AG20443 (cell line): ENCODE results near the gene AKAP6.
"Not testable (repeated sequence)": the region's sequence is repeated elsewhere in the genome, so short reads cannot be mapped to it uniquely, and the experiment has no call there.

Experiments used
- DNase-seq: peaks from one replicate; pipeline ENCODE4 v3.0.0; 2012; ENCODE audit warnings: low spot score, mixed read lengths

Gene AKAP6

DNA sequence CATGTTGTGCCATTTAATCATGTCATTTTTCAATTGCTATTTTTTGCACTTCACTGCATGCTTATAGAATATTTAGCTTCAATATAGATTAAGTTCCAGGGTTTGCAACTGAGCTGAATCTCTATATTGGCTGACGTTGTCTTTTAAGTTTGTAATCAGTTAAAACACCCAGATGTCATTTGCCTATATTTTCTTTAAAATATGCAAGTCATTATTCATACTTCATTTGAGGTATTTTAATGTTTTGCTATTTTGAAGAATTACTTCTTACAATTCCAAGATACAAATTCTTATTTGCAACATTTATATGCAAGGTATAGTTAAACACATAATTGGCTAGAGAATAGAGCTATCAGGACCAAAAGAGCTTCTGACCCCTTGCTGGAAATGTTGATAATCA is 434.6 kb downstream of the AKAP6 start:
- DNase-seq: no peak

DNA sequence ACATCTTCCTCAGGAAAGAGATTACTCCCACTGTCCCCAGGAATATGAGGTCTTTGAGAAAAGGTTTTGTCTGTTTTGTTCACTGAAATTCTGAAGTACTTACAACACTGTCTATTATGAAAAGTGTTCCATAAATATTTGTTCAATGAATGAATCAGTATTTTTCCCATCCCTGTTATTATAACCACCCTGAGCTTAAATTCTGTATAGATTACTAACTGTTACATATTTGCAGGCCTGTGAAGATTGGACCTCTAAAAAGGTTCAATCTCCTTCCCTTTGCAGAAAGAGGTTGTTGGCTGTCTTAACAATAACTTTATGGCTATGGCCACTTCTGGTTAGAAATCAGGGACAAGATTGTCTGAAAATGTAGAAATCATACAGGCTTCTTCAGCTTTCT is 435.0 kb downstream of the AKAP6 start:
- no peak for DNase-seq

DNA sequence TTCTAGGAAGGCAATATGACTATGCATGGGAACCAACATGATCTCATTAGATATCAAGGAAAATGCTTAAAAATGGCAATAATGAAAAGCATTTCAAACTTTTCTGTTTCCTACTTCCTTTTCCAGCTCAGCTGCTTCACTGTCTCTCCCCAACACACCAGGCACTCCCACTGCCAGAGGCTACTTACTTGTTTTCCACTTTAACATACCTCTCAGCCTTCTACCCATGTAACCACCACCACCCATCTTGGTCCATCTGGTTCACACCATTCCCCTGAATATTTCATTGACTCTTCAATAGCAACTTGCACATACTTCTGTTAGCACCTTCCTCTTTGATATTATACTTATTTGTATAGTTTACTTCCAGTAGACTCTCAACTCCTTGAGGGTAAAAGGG is 441.3 kb downstream of the AKAP6 start:
- no peak for DNase-seq

DNA sequence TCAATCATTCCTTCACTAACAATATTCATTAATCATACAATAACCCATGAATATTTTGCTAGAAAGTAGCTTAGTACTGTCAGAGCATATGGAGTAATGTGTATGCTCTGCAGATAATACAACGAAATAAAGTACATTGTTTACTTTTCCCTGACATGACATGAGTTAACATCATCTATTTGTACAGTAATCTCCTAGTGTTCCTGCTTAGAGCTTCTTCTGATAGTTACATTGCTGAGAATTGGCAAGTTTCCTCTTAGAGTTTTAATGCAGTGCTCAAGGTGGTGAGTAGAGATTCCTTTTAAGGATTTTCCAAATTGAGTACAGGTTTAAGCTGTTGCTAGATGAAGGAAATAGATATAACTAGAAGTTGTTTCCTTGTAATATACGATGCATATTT is 445.1 kb downstream of the AKAP6 start:
- DNase-seq: no peak

DNA sequence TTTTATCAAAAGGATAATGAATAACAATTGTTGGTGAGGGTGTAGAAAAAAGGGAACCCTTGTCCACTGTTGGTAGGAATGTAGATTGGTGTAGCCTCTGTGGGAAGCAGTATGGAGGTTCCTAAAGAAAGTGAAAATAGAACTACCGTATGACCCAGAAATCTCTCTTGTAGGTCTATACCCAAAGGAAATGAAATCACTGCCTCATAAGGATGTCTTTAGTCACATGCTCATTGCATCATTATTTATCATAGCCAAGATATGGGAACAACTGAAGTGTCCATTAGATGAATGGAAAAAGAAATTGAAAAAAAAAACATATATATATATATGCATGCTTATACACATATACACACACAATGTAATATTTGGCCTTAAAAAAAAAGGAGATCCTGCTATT is 450.7 kb downstream of the AKAP6 start:
- no peak for DNase-seq

DNA sequence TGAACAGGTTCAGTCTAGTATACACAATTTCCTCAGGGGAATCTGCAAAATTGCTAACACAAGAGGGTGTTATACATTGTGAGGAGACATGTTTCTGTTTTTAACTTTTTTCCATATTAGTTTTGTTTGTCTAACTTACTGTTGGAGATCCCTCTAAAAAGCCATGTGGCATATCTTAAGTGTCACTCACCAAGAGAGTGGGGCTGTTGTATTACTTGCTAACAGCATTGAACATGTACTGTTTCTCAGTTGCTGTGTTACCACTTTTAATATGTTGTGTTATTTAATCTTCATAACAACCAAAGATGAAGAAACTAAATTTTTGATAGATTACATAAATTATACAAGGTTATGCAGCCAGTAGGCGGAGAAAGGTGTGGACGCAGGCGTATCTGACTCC is 455.3 kb downstream of the AKAP6 start:
- DNase-seq: no peak

DNA sequence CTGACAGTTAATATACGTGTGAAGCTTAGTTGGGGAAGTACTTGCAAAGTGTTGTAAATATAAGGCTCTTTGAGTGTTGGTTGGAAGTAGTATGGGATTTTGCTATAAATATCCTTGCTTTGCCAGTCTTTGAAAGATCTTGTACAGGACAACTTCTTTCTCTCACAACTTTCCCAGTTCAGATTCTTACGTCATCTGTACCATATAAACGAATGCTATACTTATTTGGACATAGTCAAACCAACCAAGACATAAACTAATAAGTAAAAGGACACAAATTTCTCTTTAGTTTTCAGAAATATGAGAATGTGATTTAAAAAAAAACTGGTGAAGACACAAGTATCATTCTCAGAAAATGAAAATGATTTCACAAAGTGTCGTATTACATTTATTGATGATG is 456.5 kb downstream of the AKAP6 start:
- no peak for DNase-seq

DNA sequence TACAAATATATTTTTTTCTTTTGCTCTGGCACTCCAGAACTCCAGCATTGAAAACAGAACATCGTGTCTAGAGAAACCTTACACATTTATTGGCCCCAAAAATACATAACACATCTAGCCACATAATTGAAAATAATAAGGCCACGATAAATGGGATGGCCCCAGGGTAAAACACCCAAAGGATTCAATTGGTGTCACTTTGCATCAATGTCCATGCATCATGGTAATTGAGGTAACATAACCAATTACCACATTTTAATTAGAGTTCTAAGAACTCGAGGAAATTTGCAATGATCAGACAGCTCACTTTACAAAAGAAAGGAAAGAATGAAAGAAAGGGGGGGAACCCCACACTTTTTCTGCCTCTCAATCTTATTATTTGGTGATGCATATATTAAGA is 457.8 kb downstream of the AKAP6 start:
- no peak for DNase-seq

DNA sequence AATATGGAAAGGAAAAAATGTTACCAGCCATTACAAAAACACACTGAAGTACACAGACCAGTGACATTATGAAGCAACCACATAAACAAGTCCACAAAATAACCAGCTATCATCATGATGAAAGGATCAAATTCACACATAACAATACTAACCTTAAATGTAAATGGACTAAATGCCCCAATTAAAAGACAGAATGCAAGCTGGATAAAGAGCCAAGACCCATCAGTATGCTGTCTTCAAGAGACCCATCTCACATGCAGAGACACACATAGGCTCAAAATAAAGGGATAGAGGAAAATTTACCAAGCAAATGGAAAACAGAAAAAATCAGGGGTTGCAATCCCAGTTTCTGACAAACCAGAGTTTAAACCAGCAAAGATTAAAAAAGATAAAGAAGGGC is 463.9 kb downstream of the AKAP6 start:
- DNase-seq: not testable (repeated sequence)

DNA sequence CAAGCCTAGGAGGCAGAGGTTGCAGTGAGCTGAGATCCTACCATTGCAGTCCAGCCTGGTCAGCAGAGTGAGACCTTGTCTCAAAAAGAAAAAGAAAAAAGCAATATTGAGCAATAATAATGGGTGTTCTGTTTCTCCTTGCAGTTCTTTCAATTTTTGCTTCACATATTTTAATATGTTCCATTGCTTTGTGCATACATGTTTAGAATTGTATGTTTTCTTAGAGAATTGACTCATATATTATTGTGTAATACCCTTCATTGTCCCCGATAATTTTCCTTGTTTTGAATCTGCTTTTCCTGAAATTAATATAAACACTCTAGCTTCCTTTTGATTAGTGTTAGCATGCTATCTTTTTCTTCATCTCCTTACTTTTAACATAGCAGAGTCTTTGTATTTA is 471.2 kb downstream of the AKAP6 start:
- DNase-seq: no peak

DNA sequence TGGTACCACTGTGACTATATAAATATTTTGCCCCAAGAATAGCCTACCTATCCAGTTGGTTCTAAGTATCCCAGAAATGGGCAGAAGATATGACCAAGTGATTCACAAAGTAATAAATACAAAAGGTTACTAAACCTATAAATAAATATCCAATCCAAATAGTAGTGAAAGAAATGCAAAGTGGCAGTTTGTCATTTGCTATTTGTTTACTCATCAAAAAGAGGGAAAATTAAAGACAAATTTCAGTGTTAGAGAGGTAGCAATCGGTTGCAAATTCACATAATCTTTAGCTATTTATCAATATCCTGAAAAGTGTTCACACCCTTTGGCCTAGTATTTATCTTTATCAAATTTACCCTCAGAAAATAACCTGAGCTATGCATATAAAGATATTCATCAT is 473.2 kb downstream of the AKAP6 start:
- DNase-seq: no peak

DNA sequence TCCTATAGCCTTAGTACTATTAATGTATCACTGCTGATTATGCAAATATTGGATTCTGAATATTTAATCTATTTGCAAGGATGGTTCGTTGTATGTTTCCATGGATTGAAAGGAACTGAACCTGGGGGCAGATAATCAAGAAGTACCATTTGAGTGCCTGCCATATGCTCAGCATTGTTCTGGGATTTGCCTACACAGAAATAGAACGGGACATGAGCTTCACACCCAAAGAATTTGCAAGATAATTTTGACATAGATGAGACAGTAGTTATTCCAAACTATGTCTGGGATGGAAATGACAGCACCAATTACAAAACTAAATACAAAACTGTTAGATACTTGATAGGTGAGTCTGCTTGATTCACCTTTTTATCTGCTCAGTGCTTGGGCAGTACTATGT is 476.9 kb downstream of the AKAP6 start:
- DNase-seq: no peak

DNA sequence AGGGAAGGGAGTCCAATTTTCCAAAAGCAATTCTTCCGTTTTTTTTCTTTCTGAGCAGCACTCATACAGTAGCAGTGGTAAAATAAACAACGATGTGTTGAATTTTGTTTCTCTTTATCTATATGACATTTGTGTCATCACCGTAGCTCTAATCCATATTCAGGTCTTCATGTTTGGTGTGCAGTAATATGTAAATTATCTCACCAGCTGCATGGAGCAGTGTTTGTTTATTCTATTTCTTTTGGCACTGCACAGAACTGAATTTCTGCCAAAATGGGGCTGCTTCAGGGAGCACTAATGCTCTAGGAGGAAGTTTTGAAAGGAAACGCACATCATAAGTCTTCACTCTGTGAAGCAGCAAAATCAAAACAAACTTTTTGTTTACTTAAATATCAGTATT is 479.5 kb downstream of the AKAP6 start:
- peak; percentile 30 for DNase-seq

DNA sequence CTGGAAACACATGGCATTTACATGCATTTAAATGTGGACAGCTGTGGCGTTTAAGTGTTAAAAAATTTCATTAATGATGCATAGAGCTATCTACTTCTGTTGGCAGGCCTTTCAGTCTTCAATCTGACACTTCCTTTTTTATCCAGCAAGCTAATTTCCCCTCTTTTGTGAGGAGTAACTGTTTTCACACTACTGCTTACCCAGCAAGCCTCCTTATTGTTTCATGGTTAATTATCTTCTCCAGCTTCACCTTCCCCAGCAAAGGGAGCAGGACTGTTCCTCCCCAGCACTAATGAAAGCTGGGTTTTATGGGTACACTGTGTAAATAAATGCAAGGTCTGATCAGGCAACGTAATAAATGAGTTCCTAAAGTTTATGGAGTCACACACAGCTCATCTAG is 480.2 kb downstream of the AKAP6 start:
- DNase-seq: no peak

DNA sequence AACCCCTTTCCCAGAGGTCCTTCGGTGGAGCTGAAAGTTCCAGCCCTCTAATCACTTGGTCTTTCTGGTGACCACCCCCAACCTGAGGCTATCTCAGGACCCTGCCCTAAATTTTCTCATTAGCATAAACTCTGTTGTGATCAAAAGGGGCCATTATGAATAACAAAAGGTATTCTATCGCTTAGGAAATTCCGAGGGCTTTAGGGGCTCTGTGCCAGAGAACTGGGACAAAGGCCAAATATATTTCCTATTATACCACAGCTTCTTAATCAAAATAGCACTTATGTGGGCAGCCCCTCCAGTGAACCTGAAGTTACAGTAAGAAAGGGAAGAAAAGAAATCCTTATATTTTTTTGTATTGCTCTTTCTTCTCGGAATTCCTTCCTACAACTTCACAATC is 484.3 kb downstream of the AKAP6 start:
- DNase-seq: no peak

DNA sequence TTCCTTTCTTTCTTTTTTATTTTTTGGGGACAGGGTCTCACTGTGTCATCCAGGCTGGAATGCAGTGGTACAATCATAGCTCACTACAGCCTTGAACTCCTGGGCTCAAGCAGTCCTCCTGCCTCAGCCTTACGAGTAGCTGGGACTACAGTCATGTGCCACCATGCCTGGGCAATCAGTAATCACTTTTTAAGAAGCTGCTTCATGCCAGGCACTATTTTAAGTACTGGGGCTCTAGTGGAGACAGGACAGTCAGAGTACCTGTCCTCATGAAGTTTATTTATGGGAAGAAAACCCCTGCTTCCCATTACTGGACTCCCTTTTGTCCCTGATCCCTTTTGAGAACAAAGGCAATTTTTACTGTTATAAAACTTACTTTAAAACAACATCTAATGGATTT is 485.6 kb downstream of the AKAP6 start:
- DNase-seq: no peak

DNA sequence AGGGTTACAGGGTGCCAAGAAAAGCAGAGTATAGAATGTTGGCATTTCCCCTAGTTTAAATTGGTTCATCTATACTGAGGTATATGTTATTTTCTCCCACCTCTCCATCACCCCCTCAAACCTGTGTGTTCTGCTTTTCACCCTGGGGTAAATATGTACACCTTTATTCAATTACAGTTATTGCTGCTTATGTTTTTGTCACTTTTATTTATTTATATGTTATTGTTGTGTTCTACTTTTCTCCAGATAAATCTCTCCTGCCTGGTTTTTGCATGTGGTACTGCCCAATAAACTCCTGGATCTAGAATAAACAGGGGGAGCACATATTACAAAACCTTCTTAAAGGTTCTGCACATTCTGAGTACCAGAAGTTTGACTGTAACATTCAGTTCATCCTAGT is 487.5 kb downstream of the AKAP6 start:
- no peak for DNase-seq

DNA sequence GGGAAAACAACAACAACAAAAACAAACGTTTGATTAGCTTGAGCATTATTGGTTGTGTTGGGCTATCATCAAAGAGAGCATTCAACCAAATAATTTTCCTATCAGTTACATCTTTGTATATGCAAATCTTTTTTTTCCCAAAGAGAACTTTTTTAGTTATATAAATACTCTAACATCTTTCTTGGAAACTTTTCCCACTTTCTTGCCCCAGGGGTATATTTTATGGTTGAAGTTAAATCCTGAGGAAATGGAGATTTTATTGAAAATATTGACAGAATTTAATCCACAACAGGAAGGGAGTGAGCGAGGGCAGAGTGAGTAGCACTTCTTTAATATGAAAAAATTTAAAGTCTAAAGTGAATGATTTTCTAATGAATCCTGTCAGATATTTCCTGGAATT is 488.7 kb downstream of the AKAP6 start:
- no peak for DNase-seq

DNA sequence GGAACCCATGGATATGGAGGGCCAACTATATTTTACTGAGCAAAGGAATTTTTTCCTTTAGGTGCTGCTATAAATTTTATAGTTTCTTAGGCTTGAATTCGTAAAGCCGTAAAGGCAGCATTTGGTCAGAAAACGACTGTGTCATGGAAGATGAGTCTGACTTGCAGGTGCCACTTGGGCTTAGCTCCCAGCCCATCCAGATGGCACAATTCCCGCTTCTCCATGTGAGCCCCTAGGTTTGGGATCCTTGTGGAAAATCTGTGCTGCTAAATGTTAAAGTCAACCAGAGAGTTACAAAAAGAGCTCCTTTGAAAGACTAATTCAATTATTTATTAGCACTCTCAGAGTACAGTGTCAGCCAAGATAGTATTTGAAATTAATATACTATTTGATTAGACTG is 489.5 kb downstream of the AKAP6 start:
- DNase-seq: no peak

DNA sequence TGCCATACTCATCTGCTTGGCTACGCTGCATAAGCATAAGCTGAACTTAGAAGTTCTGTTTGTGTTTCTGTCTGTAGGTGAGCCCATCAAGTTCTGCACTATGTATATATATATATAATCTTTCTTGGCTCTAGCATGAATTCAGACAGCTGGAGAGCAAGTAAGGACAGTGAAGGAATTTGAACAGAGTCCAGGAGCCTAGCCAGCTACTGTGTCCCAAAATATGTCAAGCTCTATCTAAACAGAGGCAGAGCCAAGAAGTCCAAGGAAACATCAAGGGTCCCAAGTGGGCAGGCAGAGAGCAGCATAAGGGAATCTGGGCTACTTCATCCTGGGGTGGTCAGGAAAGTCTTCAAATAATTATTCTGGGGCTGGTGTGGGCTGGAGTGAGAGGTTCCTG is 491.1 kb downstream of the AKAP6 start:
- no peak for DNase-seq

DNA sequence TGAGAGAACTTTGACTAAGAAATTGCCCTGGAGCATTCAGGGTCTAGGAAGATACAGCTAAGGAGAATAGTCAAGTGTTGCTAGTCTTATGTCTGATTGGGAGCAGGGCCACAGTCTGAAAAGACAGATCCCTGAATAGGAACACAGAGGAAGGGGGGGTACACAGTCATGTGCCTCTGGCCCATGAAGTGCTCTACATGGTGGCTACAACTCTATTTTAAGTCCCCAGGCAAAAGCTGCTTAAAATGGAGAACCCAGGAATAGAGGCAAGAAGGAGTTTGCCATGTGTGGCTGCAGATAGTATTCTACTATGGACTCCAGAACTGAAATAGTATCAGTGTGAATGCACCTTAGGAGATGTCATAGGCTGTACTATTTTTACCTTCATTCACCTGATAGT is 491.6 kb downstream of the AKAP6 start:
- DNase-seq: no peak

DNA sequence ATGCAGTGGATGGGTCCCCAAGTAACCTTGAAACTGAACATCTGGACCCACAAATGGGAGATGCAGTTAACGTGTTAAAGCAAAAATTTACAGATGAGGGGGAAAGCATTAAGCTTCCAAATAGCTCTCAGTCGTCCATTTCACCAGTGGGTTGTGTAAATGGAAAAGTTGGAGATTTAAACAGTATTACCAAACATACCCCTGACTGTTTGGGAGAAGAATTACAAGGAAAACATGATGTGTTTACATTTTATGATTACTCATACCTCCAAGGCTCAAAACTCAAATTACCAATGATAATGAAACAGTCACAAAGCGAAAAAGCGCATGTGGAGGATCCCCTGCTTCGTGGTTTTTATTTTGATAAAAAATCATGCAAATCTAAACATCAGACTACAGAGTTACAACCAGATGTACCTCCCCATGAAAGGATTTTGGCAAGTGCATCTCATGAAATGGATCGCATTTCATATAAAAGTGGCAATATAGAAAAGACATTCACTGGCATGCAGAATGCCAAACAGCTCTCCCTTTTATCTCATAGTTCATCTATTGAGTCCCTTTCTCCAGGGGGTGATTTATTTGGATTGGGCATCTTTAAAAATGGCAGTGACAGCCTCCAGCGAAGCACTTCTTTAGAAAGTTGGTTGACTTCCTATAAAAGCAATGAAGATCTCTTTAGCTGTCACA is 493.0 kb downstream of the AKAP6 start:
- DNase-seq: no peak

DNA sequence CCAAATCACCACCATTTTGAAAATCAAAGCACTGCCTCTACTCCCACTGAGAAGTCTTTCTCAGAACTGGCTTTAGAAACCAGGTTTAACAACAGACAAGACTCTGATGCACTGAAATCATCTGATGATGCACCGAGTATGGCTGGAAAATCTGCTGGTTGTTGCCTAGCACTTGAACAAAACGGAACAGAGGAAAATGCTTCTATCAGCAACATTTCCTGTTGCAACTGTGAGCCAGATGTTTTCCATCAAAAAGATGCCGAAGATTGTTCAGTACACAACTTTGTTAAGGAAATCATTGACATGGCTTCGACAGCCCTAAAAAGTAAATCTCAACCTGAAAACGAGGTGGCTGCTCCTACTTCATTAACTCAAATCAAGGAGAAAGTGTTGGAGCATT is 494.6 kb downstream of the AKAP6 start:
- no peak for DNase-seq

DNA sequence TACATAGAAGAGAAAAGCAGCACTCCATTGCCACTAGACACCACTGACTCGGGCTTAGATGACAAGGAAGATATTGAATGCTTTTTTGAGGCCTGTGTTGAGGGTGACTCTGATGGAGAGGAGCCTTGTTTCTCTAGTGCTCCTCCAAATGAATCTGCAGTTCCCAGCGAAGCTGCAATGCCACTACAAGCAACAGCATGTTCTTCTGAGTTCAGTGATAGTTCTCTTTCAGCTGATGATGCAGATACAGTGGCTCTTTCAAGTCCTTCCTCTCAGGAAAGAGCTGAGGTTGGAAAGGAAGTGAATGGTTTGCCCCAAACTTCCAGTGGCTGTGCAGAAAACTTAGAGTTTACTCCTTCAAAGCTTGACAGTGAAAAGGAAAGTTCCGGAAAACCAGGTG is 495.1 kb downstream of the AKAP6 start:
- no peak for DNase-seq

DNA sequence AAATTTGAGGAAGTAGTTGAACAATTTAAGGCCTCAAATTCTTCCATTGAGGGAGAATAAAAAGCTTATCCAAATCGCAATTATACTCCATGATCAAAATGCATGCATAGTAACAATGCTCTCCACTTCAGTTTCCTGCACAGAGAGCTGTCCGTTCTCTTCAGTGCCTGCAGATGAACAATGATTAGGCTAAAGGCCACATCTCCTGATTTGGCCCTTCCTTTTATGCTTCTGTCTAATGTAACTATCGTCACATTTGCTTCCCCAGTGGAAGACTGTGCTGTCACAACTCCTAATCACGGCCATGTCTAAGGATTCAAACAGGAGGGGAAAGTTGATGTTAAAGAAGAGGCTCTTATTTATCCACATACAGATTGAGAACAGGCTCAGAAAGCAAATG is 496.0 kb downstream of the AKAP6 start:
- no peak for DNase-seq
